Osteocyte (in vitro differentiated cells): Measurements from ENCODE around the gene PRXL2A. TPM values are rescaled to one million over a fixed set of nuclear protein-coding genes. Genes with fewer than 3 reads are reported as not detected.

Experiments used
- DNase-seq: peaks from one replicate; pipeline ENCODE4 v3.0.0; 2021; ENCODE audit warnings: mixed read lengths; ENCODE audit not compliant: unreplicated experiment; ENCODE audit errors: extremely low spot score
- H3K27ac Mint-ChIP-seq: one replicate; pipeline ENCODE4 v1.8.0; 2021; ENCODE audit warnings: mild to moderate bottlenecking, mixed read lengths; ENCODE audit not compliant: unreplicated experiment
- H3K27me3 Mint-ChIP-seq: one replicate; pipeline ENCODE4 v1.8.0; 2021; ENCODE audit warnings: mixed read lengths; ENCODE audit not compliant: unreplicated experiment
- H3K36me3 Mint-ChIP-seq: one replicate; pipeline ENCODE4 v1.8.0; 2021; ENCODE audit warnings: mixed read lengths; ENCODE audit not compliant: unreplicated experiment
- H3K4me1 Mint-ChIP-seq: one replicate; pipeline ENCODE4 v1.8.0; 2021; ENCODE audit warnings: mixed read lengths; ENCODE audit not compliant: unreplicated experiment
- H3K4me3 Mint-ChIP-seq: one replicate; pipeline ENCODE4 v1.8.0; 2021; ENCODE audit warnings: mild to moderate bottlenecking, moderate library complexity, mixed read lengths; ENCODE audit not compliant: unreplicated experiment
- H3K9me3 Mint-ChIP-seq: one replicate; pipeline ENCODE4 v1.8.0; 2021; ENCODE audit warnings: mixed read lengths; ENCODE audit not compliant: unreplicated experiment
- CTCF ChIP-seq: fragments of 200-600 bp; sonication (generic); IDR thresholded peaks from 2 replicates; pipeline ENCODE4 v1.5.0; 2021; ENCODE audit warnings: antibody characterized with exemption, mild to moderate bottlenecking, moderate library complexity
- total RNA-seq: library from RNA; stranded (reverse); gene quantifications from 2 replicates; pipeline ENCODE4 v1.2.1, GENCODE V29; 2021

Gene PRXL2A
- total RNA-seq, 1 donor from 2014 or later = 56.8 TPM

DNA sequence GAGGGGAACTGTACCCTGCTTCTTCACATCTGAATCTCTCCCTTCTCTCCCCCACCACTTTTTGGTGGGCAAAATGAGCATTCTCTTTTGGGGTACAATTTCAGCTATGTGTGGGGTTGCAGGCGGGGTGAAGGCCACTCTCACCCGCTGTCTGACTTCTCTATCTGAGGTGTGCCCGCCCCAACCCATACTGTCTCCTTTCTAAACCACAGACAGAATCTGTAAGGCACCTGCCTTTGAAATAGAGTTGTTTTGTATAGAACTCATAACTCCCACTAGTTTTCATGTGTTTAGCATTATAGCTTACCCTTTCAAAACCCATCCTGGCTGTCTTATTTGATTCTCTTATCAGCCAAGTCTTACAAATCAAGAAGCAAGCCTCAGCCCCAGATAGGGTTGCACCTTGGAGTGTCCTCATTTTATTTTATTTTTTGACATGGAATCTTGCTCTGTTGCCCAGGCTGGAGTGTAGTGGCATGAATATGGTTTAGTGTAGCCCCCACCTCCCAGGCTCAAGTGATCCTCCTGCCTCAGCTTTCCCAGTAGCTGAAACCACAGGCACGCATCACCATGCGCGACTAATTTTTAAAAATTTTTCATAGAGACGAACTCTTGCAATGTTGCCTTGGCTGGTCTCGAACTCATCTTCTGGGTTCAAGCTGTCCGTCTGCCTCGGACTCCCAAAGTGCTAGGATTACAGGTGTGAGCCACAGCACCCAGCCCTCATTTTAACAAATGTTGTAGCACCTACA is 57.7 kb downstream of the PRXL2A start:
- peak overlapping the region; percentile 29 for H3K4me3 Mint-ChIP-seq
- H3K9me3 Mint-ChIP-seq = no peaks in the 10 kb centered on the region
- TF ChIP-seq CTCF = no peak
- no peak overlapping the region for H3K27ac Mint-ChIP-seq
- peaks cover 6% of the 10 kb centered on the region for H3K36me3 Mint-ChIP-seq
- DNase-seq = no peak
- no peaks in the 10 kb centered on the region for H3K27me3 Mint-ChIP-seq
- H3K4me1 Mint-ChIP-seq = peaks cover 71% of the 10 kb centered on the region

DNA sequence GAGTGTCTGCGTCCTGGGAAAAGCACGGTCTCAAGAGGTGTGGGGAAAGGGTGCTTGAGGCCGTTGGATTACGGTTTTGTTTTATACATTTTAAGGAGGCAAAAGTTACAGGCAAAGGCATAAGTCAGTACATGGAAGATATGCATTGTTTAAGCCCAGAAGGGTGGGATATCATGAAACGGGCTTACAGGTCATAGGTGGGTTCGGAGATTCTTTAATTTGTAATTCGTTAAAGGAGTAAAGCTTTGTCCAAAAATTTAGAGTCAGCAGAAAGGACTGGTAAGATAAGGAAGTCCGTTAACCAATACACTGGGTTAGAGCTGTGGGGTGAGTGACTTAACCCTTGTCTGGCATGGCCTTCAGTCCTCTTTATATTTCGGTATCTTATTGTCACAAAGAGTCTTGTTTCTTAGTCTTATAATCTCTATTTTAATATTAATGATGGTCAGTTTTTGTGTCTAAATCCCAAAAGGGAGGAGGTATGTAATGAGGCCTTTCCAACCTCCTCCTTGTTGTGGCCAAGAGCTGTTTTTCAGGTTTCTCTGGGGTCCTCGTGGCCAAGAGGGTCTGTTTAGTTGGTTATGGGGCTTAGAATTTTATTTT is 58.5 kb downstream of the PRXL2A start:
- H3K27me3 Mint-ChIP-seq = no peaks in the 10 kb centered on the region
- no peak for DNase-seq
- peaks cover 6% of the 10 kb centered on the region for H3K36me3 Mint-ChIP-seq
- H3K4me1 Mint-ChIP-seq = peaks cover 68% of the 10 kb centered on the region
- no peaks in the 10 kb centered on the region for H3K9me3 Mint-ChIP-seq
- no peak overlapping the region for H3K4me3 Mint-ChIP-seq
- no peak for TF ChIP-seq CTCF
- H3K27ac Mint-ChIP-seq = peak overlapping the region; percentile 10

GRCh38 chr10:80468002-80468401 is 59.7 kb downstream of the PRXL2A start:
- Mint-ChIP-seq H3K4me1 (peaks cover 69% of the 10 kb centered on the region), H3K27ac (no peak overlapping the region), H3K36me3 (peaks cover 6% of the 10 kb centered on the region), H3K9me3 (no peaks in the 10 kb centered on the region), H3K4me3 (no peak overlapping the region), H3K27me3 (no peaks in the 10 kb centered on the region)
- no peak for DNase-seq
- no peak for TF ChIP-seq CTCF

- Mint-ChIP-seq H3K36me3 (peaks cover 6% of the 10 kb centered on the region), H3K4me1 (peaks cover 61% of the 10 kb centered on the region), H3K27me3 (no peaks in the 10 kb centered on the region), H3K9me3 (no peaks in the 10 kb centered on the region), H3K4me3 (no peak overlapping the region), H3K27ac (no peak overlapping the region)
- DNase-seq = no peak
- TF ChIP-seq CTCF = no peak
These were observed 60.6 kb downstream of the PRXL2A start for GRCh38 chr10:80468806-80469421.

DNA sequence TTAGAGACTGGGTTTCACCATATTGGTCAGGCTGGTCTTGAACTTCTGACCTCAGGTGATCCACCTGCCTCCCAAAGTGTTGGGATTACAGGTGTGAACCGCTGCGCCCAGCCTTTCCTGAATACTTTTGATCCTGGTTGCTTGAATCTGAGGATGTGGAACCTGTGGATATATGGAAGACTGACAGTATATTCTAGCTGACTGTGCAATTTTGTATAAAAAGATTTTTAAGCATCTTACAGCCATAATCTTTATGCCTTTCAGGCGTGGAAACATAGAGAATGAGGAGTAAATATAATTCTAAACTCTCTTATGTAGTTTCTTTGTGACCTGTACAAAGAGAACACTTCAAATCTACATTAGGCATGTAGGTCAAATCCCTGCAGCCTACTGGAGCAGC is 61.9 kb downstream of the PRXL2A start:
- DNase-seq = no peak
- Mint-ChIP-seq H3K9me3 (no peaks in the 10 kb centered on the region), H3K27me3 (no peaks in the 10 kb centered on the region), H3K4me3 (no peak overlapping the region), H3K36me3 (peaks cover 6% of the 10 kb centered on the region), H3K4me1 (peaks cover 54% of the 10 kb centered on the region), H3K27ac (no peak overlapping the region)
- TF ChIP-seq CTCF = no peak
